Iris pigment epithelial cell (primary cell): ENCODE data around the gene TTI1.

Source experiments
- DNase-seq: peaks from one replicate; pipeline ENCODE4 v3.0.0-alpha.2; 2011; ENCODE audit warnings: low read depth

The TTI1 gene

DNA sequence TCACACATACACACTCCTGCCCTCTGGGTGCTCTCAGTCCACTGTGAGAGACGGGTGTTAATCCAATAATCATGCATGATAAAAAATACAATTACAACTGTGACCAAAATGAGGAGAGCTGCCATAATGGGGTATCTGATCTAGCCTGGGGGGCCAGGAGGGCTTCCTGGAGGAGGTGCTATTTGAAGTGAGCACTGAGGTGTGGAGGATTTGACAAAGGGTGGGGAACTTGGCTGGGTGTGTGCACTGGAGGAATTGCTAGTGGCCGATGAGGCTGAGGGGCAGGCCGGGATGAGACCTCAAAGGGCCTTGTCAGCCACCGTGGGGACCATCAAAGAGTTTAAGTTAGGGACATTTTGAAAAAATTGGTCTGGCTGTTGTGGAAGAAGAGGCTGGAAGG is 95.6 kb downstream of the TTI1 start:
- DNase-seq: no peak

DNA sequence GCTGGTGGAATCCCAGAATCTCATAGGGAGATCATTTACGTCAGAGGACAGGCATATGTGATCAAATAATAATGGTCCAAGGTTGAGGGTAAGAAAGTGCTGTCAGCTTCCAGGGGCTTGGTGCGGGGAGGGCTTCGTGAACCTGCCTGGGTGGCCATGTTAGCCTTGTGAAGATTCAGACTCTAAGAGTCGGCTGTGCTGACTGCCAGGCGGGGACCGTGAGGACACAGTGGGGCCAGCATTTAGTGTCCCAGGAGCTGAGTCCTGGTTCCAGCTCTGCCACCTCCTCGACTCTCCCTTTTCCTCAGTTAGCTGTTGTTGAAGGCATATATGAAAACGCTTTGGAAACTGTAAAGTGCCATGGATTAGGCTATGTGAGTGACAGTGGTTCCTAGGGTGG is 96.8 kb downstream of the TTI1 start:
- DNase-seq: no peak

GRCh38 chr20:37936041-37936440 is 97.2 kb downstream of the TTI1 start:
- DNase-seq: no peak

- DNase-seq: peak; percentile 61
Observed at GRCh38 chr20:37935435-37935834, 97.8 kb downstream of the TTI1 start.

DNA sequence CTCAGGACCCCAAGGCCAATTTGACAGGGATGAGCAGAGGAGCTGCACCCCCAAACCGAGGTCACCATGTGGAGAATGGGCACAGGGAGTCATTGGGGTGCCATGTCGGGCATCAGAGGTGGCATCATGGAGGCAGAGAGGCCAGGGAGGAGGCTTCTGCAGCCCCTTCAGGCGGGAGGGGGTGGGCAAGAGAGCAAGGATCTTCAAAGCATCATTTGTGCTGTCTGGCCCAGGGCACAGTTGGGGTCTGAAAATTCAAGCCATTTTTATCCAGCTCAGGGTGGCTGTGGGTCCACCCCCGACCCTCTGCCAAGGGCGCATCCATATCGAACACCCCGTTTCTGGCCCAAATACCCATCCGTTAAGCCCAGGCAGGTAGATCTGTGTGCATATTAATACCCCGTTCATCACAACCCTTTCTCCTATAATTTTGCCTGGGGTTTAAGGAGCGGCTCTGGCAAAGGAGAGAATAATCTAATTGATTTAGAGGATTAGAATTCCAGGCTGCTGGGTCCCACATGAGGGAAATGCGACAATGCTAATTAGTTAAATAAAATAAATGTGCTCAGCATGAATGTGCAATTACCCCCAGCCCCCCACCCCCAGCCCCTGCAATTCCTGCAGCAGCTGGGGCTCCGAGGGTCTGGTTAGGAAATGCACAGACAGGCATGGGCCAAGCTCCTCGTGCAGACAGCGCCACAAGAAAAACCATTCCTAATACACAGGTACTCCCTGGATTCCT is 98.5 kb downstream of the TTI1 start:
- no peak for DNase-seq

DNA sequence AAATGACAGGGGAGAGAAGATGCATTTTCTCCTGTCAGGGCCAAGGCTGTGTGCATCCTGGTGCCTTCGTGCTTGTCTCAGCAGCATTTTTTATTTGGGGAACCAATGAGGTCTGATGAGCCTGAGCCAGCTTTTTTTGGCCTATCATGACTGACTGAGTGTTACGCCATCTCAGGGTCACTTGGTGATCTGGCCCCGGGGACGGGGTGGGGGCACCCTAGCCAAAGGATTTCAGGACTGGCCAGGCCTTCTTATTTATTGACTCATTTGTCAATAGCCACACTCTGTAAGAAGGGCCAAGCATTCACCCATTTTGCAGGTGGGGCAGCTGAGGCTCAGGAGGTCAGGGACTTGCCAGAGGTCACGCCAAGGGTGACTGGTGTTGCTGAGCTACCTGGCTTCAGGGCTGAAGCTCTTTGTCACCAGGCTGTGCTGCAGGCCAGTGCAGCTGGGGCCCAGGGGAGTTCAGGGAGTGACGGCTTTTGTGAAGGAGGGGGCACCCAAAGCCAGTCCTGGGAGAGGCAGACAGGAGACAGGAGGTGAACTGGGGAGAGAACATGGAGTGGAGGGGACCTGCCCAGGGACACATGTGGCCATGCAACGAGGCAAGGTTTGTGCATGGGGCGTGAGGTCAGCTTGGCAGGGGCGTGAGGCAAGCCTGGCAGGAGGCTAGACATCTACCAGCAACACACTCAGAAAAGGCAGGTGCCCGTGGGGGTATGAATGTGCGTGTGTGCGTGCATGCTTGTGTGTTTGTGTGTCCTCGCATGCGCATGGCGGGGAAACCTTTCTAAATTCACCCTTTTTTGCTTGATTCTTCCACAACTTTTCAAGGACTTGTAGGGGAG is 99.2 kb downstream of the TTI1 start:
- no peak for DNase-seq
